Measurements from ENCODE around the gene NGFR.

Gene NGFR

GRCh38 chr17:49557312-49558024 is 62.4 kb downstream of the NGFR start:
- DNase-seq (ENCODE audit: low spot score) (peak; percentile 73), FAIRE-seq (peak; percentile 35)
